ENCODE results near the gene NPHP4.

Gene NPHP4

DNA sequence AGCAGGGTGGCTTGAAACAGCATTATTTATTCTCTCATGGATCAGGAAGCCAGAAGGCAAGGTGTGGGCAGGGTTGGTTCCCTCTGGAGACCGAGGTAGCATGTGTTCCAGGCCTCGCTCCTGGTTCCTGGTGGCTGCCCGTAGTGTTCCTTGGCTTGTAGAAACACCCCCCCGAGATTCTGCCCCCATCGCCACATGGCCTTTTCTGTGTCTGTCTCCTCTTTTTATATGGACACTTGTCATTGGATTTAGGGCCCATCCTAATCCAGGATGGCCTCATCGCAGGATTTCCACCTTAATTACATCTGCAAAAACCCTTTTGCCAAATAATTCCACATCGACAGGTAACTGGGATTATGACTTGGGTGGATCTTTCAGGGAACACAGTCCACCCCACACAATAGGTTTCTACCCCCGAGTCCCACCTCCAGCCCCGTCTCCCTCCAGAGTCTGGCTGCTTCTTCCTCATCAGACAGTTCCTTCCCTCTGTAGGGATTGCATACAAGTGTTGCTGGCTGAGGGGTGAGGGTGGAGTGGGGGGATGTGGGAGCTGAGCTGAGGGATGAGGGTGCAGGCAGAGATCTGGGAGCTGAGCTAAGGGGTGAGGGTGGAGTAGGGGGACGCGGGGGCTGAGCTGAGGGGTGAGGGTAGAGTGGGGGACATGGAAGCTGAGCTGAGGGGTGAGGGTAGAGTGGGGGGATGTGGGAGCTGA, 12.3 kb upstream of the NPHP4 start:
- DNase-seq (ENCODE audit: low read depth in 2 of 2) = no peak

DNA sequence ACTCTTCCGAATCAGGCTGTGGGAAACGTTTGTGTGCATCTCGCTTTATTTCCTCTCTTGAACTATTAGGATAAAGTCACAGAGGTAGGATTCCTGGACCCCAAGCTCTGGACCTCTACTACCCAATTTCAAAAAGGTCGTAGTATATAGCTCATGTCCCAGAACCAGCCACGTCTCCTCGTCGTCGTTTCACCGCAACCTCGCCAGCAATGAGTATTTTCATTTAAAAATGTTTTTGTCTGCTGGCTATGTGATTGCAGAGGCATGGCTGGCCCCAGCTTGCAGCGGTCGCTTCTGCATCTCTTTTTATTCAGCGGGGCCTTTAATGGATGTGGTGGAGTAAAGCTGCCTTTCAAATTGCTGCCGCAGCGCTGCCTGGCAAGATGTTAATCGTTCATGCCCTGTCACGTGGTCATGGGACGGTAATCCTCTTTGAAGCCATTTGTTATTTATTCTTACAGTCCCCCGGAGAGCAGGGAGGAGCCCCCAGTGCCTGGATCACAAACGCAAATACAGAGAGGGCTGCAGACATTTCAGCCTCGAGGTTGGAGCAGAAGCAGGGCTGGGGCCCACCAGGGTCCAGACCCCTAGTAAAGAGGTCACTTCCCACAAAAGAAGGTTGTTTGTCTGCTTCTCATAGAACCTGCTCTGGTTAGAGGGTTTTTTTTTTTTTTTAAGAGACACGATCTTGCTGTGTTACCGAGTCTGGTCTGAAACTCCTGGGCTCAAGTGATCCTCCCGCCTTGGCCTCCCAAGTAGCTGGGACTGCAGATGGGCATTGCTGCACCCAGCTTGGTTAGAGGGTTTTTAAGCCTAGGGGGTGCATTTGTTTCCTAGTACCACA, 11.6 kb upstream of the NPHP4 start:
- DNase-seq (ENCODE audit: low read depth in 2 of 2) = no peak

DNA sequence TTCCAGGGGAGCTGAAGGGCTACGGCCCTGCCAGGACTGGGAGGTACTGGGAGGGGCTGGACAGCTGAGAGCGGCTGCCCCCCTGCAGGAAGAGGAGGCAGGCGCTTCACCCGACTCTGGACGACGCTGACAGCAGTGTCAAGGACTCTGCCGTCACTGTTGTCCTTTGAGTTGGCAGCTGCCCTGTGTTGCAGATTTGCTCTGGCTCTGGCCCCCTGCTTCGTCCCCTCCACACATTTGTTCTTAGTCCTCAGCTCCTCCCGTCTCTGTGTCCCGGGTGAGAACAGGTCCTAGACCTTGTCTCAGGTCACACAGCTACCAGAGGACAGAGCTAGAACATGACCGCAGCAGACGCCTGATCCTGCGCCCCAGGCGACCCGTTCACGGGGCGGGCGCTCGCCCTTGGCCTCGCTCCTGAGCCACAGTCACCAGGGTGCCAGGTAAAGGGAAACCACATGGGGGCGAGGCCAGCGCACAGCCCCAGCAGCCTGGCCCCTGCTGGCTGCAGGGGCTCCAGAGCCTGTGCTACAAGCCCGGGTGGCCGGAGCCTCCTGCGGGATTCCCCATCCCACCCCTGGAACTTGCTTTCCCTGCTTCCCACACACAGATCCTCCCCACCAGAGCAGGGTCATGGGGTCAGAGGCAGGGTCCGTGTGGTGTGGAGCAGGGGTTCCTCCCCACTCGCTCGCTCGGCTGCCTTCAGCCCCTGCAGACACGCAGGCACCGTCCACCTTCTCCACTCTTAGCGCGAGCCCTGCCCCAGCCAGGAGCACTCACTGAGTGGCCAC, 10.7 kb upstream of the NPHP4 start:
- DNase-seq (ENCODE audit: low read depth in 2 of 2) = no peak

DNA sequence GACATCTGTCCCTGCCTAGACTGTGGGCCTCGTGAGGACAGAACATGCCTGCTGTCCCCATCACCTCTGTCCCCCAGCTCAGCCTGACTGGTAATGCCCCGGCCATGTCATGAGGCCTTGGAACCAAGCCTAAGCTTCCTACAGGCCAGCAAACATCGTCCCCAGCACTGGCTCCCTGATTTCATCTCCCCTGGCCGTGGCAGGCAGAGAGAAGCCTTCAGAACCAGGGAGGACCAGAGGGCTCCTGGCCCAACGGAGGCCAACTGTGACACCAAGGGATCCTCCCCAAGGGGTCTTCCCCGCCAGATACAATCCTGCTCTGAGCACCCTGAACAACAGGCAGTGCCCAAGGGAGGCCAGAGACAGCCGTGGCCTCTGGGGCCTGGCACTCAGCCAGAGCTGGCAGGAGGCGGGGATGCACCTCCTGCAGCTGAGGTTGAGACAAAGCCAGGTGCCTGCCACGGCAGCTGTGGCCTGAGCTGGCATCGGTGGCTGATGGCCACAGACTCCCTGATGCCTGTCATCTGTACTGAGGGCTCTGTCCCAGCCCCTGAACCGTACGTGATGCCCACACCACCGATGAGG, 9.9 kb upstream of the NPHP4 start:
- no peak for DNase-seq (ENCODE audit: low read depth in 2 of 2)

DNA sequence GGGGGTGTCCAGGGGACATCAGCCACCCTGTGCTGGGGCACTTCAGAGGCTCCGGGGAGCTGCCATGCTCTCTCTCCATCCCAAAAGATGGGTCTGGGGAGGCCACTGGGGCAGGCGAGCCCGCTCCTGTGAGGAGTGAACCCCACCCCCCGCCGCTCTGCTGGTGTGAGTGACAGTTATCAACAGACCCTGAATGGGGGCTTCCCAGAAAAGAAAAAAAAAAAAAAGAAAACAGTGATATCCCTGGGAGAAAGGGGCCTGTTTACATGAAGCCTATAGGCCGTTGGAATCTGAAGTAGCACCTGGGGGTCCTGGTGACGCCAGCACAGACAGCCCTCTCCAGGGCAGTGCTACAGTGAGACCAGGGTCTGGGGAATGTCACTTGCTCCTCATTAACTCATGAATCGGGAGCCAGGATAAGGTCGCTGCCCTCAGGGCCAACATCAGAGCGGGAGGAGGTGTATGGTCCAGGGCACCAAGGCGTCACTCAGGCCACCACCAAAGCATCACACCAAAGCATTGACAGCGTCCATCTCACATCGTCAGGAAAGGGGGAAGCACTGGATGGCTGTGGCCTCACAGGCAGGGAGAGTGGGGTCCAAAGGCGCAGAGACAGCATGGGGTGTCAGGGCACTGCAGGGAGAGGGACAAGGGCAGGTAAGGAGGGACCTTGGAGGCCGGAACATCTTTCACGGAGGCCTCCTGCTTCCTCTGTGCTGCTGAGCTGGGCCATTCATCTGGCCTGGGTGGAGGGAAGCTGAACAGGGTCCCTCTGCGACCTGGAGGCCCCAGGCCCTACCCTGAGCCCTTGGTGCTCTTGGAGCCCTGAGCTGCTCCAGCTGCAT, 8.4 kb upstream of the NPHP4 start:
- no peak for DNase-seq (ENCODE audit: low read depth in 2 of 2)

DNA sequence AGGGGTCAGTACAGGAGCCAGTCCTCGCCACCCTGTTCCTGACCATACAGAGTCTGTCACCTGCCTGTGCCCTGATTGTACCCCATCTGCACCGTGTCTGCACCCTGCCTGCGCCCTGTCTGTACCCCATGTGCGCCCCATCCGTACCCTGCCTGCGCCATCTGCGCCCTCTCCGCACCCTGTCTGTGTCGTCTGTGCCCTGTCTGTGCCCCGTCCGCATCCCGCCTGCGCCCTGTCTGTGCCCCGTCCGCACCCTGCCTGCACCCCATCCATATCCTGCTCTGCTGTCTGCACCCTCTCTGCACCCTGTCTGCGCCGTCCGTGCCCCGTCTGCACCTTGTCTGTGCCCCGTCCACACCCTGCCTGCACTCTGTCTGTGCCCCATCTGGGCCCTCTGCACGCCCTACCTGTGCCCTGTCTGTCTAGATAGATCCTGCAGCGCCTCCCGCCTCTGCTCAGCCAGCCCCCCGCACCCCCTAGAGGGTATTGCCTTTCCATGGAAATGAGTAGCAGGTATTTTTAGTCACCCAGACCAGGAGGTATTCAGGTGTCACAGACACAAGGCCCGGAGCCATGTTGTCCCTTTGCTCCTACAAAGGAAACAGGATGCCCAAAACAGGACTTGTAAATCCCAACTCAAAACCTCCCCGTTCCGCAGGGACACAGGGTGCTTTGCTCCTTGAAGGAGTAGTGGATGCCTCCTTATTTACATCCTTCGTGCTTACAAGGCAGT, 7.7 kb upstream of the NPHP4 start:
- no peak for DNase-seq (ENCODE audit: low read depth in 2 of 2)

DNA sequence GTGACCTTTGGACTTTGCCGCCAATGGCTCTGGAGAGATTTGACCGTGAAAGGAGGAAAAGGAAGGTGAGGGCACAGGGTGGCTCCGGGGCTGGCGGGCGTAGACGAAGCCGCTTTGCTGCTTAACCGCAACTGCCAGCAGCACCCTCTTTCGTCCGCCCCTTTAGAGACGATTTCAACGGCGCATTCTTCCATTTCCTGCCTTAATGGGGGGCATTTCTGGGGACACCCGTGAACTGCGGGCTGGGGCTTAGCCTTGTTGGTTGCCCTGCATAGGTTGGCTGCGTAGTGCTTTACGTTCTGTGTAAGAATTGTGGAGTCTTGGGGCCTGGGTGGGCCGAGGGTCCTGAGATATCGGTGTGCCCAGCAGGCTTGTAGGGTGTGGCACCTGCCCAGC, 6.7 kb upstream of the NPHP4 start:
- no peak for DNase-seq (ENCODE audit: low read depth in 2 of 2)

DNA sequence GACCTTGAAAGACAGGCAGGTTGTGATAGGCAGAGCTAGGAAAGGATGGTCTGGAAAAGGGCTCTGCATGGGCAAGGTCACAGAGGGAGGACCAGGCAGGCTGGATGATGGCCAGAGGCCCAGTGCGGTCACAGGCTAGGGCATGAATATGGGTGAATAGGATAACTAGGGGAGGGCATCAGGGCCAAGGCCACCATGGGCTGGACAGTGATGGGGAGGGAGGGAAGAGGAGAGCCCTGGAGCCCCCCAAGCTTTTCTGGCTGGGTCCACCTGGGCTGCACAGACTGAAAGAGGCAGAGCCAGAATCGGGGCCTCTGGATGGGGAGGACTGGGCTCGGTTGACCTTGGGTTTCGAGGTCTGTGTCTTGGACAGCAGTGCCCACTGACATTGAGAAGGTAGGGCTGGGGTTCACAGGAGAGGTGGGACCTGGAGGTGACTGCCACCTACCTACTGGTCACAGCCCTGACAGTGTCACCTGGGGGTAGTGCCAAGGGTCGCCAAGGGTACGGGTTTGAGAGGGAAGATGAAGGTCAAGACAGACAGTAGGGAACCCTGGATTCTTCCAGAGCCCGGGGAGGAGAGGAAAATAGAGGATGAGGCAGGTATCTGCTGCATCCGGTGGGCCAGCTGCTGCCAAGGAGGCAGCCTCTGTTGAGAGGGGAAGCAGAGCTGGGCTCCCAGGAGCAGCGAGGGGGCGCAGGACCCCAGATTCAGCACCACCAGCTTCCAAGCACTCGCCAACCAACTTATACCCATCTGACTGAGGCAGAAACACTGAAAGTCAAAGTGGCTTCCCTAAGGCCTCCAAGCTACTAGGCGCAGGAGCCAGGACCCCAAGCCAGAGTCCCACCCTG, 6.1 kb upstream of the NPHP4 start:
- no peak for DNase-seq (ENCODE audit: low read depth in 2 of 2)

DNA sequence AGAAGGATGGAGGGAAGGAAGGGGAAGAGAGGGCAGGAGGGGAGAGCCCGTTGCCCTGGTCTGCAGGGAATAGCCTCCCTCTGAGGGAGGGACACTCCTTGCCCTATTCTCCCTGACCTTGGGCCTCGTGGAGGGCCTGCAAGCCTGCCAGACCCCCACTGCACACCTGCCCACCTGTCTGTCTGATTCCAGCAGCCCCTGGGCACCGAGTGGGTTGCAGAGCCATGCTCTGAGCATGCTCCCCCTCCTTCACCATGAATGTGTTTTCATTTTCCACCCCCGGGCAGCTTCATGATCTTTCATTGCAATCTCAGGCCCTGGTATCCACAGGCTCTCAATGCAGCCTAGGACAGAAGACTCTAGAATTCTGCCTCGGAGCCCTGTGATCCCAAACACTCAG, 5.1 kb upstream of the NPHP4 start:
- no peak for DNase-seq (ENCODE audit: low read depth in 2 of 2)

DNA sequence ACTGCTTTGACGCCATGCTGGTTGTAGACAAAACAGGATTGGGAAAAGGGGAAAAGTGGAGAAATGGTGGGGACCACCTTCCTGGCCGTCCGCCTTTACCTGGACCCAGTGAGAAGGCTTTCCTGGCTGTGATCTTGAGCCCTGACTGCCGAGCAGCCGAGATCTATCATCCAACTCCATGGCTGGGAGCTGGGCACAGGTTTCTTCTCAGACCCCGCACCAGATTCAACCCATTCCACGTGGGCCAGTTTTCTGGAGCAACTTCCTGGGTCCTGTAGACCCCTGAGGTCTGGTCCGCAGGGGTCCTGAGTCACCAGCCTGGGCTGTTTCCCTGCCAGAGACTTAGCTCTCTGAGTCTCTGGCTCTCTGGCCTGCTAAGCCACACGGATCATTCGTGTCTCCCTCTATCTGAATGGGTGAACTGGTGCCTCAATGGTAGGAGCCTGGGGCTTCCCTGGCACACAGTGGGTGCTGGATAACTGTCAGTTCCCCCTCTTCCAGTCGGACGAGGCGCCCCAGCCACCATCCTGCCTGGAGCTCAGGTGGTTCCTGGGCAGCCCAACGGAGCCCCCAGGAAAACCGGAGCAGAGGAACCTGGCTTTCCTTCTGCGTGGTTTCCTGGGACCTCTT, 4.5 kb upstream of the NPHP4 start:
- DNase-seq (ENCODE audit: low read depth in 2 of 2) = no peak

DNA sequence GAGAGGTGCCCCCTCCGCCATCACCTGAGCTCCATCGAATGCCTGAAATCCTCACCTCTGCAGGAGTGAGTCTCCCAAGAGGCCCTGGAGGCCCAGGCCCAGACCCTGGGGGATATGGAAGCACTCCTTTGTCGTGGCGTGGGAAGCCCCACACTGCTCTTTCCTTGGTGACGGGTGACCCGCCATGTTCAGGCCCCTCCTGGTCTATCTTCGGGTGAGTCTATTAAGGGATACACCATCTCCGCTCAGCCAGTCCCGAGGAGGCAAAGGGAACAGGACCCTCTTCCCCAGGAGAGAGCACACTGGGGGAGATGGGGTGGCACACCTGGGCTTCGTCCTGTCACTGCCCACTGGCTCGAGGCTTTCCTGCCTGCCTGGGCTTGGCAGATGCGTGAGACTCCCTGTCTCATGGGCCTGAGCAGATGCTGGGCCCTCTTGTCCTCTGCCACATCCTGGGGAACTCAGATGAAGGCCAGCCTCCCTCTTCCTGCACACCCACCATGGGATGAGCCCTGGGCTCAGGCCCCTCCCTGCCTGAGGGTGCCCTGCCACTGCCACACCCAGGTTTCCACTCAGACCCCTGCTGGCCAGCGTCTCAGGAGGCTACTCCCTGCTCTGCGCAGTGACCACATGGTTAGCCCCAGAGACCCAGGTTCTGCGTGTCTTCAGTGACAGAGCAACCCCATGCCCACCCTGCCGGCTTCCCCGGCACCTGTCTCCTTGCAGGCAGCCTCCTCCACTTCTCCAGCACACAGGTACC, 3.8 kb upstream of the NPHP4 start:
- no peak for DNase-seq (ENCODE audit: low read depth in 2 of 2)

DNA sequence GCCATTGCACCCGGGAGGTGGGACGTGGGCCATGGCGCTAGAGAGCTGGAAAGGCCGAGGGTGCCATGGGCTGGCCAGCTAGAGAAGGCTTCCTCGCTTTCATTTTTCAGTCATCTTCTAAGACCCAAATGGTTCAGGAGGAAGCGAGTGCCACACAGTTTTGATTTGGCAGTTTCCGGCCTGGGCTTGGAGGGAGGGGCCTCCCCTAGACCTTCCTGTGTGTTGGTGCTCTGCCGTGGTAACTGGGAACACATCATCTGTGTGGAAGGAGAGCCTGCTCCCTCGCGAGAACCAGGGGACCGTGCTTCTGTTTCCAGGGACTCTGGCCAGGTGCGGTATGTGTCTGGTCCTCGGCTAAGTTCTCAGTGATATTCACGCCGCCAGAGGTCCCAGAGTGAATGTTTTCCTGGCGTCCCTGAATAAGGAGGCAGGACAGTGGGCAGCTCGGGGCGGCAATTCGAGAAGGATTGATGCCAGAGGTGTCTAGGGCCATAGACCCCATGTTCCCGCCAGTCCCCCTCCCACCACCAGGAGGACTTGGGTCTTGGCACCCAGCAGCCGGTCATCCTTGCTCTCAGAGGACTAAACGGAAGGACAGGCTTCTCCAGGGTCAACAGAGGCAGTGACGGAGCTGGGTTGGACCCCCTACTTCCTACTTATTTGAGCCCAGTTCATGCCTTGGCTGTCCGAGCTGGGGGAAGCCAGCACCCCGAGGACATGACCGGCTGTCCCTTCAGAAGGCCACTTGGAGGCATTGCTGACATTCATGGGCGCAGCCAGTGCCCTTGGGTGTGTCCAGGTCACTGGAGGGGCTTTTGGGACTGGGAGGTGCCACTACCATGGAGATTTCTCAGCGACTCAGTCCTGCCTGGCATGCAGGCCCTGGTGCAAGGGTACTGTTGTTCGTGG, 2.7 kb upstream of the NPHP4 start:
- no peak for DNase-seq (ENCODE audit: low read depth in 2 of 2)

DNA sequence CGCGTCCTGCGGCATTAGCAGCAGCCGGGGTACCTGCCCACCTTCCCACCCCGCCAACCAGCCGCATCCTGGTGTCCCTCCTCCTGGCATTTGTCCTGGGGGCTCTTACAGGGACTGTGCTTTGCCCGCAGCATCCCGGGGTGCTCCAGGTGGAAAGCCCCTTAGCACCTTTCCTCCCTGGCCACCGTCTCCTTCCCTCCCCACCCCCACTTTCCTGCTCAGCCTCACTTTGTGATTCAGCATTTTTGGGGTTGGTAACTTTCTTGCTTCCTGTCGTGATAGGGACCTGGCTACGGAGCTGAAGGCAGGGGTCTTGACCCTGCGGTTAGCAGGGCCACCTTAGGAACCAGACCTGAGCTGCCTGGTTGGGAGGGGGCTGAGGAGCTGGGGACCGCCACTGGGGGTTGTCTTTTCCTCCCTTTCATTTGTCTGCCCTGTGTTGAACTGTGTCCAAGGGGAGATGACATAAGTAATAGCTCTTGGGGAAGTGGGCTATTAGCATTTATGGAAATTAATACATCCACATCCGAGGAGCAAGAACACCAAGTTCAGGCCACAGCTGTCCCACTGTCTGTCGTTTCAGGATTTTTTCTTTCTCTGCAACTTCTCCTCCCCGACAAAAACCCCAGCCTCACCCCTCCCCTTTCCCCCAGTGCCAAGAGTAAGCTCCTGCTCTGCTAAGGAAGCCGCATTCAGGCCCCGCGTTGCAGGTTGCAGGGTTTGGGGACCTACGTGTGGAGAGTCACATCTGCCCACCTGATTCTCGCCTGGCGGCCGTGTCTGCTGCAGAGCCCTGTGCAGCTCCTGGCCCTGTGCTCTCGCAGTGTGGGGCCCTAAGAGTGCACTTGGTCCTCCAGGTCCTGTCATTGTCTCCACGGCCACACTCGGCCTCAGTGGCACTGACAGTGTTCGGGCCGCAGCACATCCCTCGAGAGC, 1.6 kb upstream of the NPHP4 start:
- DNase-seq (ENCODE audit: low read depth in 2 of 2) = no peak

DNA sequence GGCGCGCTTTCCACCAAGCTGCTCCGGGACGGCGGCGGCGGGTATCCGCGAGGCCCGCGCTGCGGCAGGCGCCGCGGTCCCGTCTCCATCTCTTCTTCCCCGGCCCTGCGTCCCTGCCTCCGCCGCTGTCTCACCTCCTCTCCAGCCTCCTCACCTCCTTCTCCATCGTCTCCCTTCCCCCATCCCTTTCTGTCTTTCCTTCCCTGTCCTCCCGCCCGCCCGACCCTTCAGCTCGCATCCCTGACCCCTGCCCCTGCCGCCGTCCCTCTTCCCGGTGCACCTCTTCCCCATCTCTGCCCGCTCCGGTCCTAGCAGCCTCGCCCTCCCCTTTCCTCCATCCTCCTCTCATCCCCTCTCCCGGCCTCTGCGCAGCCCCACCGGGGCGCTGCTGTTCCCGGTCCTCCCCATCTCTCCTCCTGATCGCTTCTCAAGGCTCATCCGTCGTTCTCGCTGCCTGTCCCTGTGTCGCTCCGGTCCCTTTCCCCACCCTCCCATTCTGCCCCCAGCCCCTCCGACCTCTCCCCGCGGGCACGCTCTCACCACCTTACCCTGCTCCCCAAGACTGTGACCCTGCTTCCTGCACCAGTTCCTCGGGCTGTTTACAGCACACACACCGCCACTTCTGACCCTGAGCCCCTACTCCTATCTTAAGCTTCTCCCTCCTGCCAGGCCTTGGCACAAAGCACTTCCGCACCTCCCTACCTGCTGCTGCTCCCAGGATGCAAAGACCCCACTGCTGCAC, 760 bp upstream of the NPHP4 start:
- no peak for DNase-seq (ENCODE audit: low read depth in 2 of 2)

DNA sequence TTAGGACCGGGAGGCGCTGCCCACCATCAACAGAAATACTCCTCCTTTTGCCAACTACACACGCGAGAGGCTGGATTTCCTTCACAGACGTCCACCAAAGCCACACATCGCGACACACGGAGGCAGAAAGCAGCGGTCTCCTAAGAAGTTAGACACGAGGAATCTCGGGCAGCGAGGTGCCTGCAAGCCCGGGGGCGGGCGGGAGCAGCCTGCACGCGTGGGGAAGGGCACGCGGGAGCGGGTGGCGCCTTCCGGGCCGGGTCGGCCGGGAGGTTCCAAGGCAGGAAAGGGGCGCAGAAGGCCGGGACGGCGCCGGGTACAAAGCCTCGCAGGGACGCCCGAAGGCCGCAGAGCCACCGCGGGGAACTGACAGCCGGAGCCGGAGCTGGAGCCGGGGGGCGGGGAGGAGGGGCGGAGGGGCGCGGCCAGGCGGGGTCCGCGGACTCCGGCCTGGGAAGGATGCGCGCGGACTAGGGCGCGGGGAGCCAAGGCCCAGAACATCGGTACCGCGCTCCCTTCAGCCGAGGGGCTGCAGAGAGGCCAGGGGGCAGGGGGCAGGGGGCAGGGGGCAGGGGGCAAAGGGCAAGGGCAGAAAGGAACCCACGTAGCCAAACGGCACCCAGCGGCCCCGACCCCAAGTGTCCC, 722 bp downstream of the NPHP4 start:
- DNase-seq (ENCODE audit: low read depth in 2 of 2) = no peak

Data from fibroblast of skin of left quadriceps (primary cell).